Measurements from ENCODE around the gene CENPX.
A peak's percentile ranks its signal among the peaks of the same experiment; 100 is the strongest.

CENPX gene

DNA sequence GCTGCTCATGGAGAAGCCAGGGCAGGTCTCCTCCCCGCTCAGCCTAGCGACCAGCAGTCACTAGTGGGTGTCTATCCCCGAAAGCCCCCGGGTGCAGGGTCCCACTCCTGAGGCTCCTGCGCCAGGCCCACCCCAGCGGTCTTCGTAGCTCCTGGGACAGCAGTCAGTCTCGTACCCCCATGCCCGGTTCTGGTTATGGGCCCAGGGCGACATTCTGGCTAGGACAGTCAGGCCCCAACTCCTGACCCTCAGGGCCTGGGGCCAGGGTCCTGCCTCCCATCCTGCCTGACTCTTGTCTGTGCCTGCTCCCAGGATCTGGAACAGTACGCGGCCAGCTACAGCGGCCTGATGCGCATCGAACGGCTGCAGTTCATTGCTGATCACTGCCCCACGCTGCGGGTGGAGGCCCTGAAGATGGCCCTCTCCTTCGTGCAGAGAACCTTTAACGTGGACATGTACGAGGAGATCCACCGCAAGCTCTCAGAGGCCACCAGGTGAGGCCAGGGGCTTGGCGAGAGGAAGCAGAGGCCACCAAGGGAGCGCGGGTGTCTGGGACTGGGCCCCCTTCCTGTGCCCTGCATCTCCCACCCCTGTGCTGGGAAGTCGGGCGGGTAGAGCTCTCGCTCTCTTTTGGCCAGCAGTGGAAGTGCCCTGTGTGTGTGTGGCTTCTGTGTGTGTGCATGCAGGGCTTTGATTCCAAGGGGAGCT, 31.0 kb upstream of the CENPX start:
- Histone ChIP-seq H3K4me1 (ENCODE audit: low read length) (peaks cover 13% of the 10 kb centered on the region), H3K27ac (ENCODE audit: low read length) (no peak overlapping the region), H3K9ac (ENCODE audit: low read length) (no peak overlapping the region), H3K9me3 (ENCODE audit: insufficient read depth, low read length) (no peaks in the 10 kb centered on the region), H3K79me2 (ENCODE audit: low read length) (peaks cover 18% of the 10 kb centered on the region), H3K36me3 (replicated peaks; ENCODE audit: low read depth, low read length) (peaks cover 15% of the 10 kb centered on the region), H2AFZ (ENCODE audit: low read depth, low read length) (no peak overlapping the region), H3K27me3 (ENCODE audit: low read depth, low read length) (no peaks in the 10 kb centered on the region), H4K20me1 (ENCODE audit: insufficient read depth, low read length) (peaks cover 7% of the 10 kb centered on the region; the same call in 1 of the 2 replicates), H3K4me3 (ENCODE audit: low read length) (no peak overlapping the region), H3K4me2 (ENCODE audit: low read length) (no peak overlapping the region; the same call in 1 of the 2 replicates)
- no peak for TF ChIP-seq CTCF (IDR thresholded peaks at IDR 0.05; ENCODE audit: low read depth, low read length)
- no peak for TF ChIP-seq EZH2phosphoT487 (IDR thresholded peaks at IDR 0.05; ENCODE audit: low read depth)

- Histone ChIP-seq H3K79me2 (ENCODE audit: low read length) (peaks cover 18% of the 10 kb centered on the region), H3K27ac (ENCODE audit: low read length) (no peak overlapping the region), H2AFZ (ENCODE audit: low read depth, low read length) (no peak overlapping the region), H3K27me3 (ENCODE audit: low read depth, low read length) (no peaks in the 10 kb centered on the region), H3K4me2 (ENCODE audit: low read length) (peak overlapping the region; percentile 98), H3K4me3 (ENCODE audit: low read length) (peak overlapping the region; percentile 100), H3K36me3 (replicated peaks; ENCODE audit: low read depth, low read length) (peaks cover 12% of the 10 kb centered on the region), H4K20me1 (ENCODE audit: insufficient read depth, low read length) (peaks cover 7% of the 10 kb centered on the region; the same call in 1 of the 2 replicates), H3K9ac (ENCODE audit: low read length) (no peak overlapping the region), H3K4me1 (ENCODE audit: low read length) (peaks cover 13% of the 10 kb centered on the region), H3K9me3 (ENCODE audit: insufficient read depth, low read length) (no peaks in the 10 kb centered on the region)
- TF ChIP-seq EZH2phosphoT487 (IDR thresholded peaks at IDR 0.05; ENCODE audit: low read depth), result no peak
- TF ChIP-seq CTCF (IDR thresholded peaks at IDR 0.05; ENCODE audit: low read depth, low read length), result no peak
Observed at GRCh38 chr17:82053130-82053529, 30.5 kb upstream of the CENPX start.

GRCh38 chr17:82052638-82053059, 30.0 kb upstream of the CENPX start:
- no peak overlapping the region for H3K27ac ChIP-seq (ENCODE audit: low read length)
- peak overlapping the region; percentile 98 for H3K4me2 ChIP-seq (ENCODE audit: low read length)
- H3K4me3 ChIP-seq (ENCODE audit: low read length), result peak overlapping the region; percentile 100
- peaks cover 18% of the 10 kb centered on the region for H3K79me2 ChIP-seq (ENCODE audit: low read length)
- no peak overlapping the region for H2AFZ ChIP-seq (ENCODE audit: low read depth, low read length)
- H3K9ac ChIP-seq (ENCODE audit: low read length), result peak overlapping the region; percentile 76
- H3K9me3 ChIP-seq (ENCODE audit: insufficient read depth, low read length), result no peaks in the 10 kb centered on the region
- peaks cover 7% of the 10 kb centered on the region; the same call in 1 of the 2 replicates for H4K20me1 ChIP-seq (ENCODE audit: insufficient read depth, low read length)
- no peak for TF ChIP-seq EZH2phosphoT487 (IDR thresholded peaks at IDR 0.05; ENCODE audit: low read depth)
- no peak for TF ChIP-seq CTCF (IDR thresholded peaks at IDR 0.05; ENCODE audit: low read depth, low read length)
- H3K4me1 ChIP-seq (ENCODE audit: low read length), result peaks cover 13% of the 10 kb centered on the region
- peaks cover 9% of the 10 kb centered on the region for H3K36me3 ChIP-seq (replicated peaks; ENCODE audit: low read depth, low read length)
- no peaks in the 10 kb centered on the region for H3K27me3 ChIP-seq (ENCODE audit: low read depth, low read length)

DNA sequence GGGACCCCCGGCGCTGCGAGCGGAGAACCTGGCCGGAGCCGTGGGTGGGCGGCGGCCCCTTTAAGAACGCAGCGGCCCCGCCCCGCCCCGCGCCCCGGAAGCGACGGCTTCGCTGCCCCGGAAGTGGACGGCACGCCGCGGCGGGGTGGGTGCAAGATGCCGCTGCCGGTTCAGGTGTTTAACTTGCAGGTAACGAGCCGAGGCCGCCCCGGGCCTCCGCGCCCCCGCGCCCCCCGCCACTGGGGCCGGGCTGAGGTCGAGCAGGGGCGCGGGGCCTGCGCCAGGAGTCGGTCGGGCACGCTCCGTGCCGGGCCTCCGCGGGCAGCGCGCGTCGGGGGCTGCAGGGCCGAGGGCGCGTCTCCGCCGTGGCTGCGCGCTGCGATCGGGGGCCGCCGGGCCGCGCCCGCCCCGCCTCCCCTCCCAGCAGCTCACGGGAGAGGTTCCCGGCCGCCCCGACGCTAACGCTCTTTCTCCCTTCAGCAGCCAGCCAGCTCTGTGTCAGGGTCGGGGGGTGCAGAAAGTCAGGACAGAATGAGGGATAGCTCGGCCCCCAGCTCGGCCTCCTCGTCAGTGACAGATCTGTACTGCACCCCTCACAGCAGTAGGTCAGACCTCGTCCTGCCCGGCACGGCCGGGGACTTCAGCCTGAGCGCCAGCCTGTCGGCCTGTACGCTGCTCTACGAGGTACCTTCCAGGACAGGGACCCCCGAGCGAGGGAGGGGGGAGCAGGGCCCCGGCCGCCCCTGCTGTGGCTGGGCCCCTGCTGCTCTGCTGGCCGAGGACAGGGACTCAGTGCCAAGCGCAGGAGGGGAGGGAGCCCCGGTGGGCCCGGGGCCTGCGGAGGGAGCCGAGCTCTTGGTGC, 29.3 kb upstream of the CENPX start, which contains the start of the genes GPS1 and RFNG:
TSS of gene GPS1 (plus strand) at position 123 of the 862 bp plus-strand sequence. CDS start at position 157, 34 bp downstream.
TSS of gene RFNG (minus strand) at position 36 of the 862 bp plus-strand sequence. CDS start 45 bp downstream, outside the sequence.
- Histone ChIP-seq H2AFZ (ENCODE audit: low read depth, low read length) (no peak within 1 kb of the TSS), H4K20me1 (ENCODE audit: insufficient read depth, low read length) (peaks cover 7% of the 10 kb centered on the region; the same call in 1 of the 2 replicates), H3K4me2 (ENCODE audit: low read length) (peak within 1 kb of the TSS; percentile 98), H3K27me3 (ENCODE audit: low read depth, low read length) (no peaks in the 10 kb centered on the region), H3K4me3 (ENCODE audit: low read length) (peak within 1 kb of the TSS; percentile 100), H3K9ac (ENCODE audit: low read length) (peak within 1 kb of the TSS; percentile 76), H3K79me2 (ENCODE audit: low read length) (peaks cover 18% of the 10 kb centered on the region), H3K4me1 (ENCODE audit: low read length) (peaks cover 13% of the 10 kb centered on the region), H3K27ac (ENCODE audit: low read length) (no peak within 1 kb of the TSS), H3K9me3 (ENCODE audit: insufficient read depth, low read length) (no peaks in the 10 kb centered on the region), H3K36me3 (replicated peaks; ENCODE audit: low read depth, low read length) (peaks cover 8% of the 10 kb centered on the region)
- TF ChIP-seq EZH2phosphoT487 (IDR thresholded peaks at IDR 0.05; ENCODE audit: low read depth), result no peak
- no peak for TF ChIP-seq CTCF (IDR thresholded peaks at IDR 0.05; ENCODE audit: low read depth, low read length)

Measured in OCI-LY3 (cell line).